HK-2 (cell line): ENCODE data around the gene DESI2.

Experiments
- DNase-seq: peaks from one replicate; pipeline ENCODE4 v3.0.0-alpha.2; 2018; ENCODE audit not compliant: unreplicated experiment

DESI2 gene

GRCh38 chr1:244755673-244756072 is 102.7 kb downstream of the DESI2 start:
- DNase-seq = no peak

- DNase-seq = no peak
Observed at GRCh38 chr1:244757091-244757939, 104.4 kb downstream of the DESI2 start.
